ENCODE data around the gene STAT5B.
A peak's percentile ranks its signal among the peaks of the same experiment; 100 is the strongest.
"Not testable (repeated sequence)": the region's sequence is repeated elsewhere in the genome, so short reads cannot be mapped to it uniquely, and the experiment has no call there.

The STAT5B gene

GRCh38 chr17:42191275-42191608 lies 84.9 kb downstream of the STAT5B start:
- DNase-seq, result no peak

GRCh38 chr17:42190491-42191274 lies 85.5 kb downstream of the STAT5B start:
- no peak for DNase-seq

- DNase-seq, result no peak
Observed at GRCh38 chr17:42189651-42189965, 86.6 kb downstream of the STAT5B start.

- no peak for DNase-seq
Observed at GRCh38 chr17:42188749-42189650, 87.2 kb downstream of the STAT5B start.

- no peak for DNase-seq
Observed at GRCh38 chr17:42187833-42188232, 88.4 kb downstream of the STAT5B start.

GRCh38 chr17:42186191-42186590 lies 90.0 kb downstream of the STAT5B start:
- not testable (repeated sequence) for DNase-seq

- DNase-seq, result no peak
Observed at GRCh38 chr17:42185621-42185930, 90.6 kb downstream of the STAT5B start.

- DNase-seq, result no peak
Observed at GRCh38 chr17:42184713-42185620, 91.2 kb downstream of the STAT5B start, which contains the start of gene HCRT. Gene HCRT (minus strand): TSS chr17:42185452. CDS start chr17:42185365, 87 bp downstream.

GRCh38 chr17:42183741-42184711 lies 92.2 kb downstream of the STAT5B start:
- DNase-seq, result peak; percentile 89

GRCh38 chr17:42182927-42183734 lies 93.1 kb downstream of the STAT5B start:
- no peak for DNase-seq

GRCh38 chr17:42181851-42182207 lies 94.4 kb downstream of the STAT5B start:
- no peak for DNase-seq

GRCh38 chr17:42180922-42181850 lies 95.0 kb downstream of the STAT5B start, which contains the start of gene KCNH4:
Gene KCNH4 (minus strand): TSS chr17:42181142. CDS start chr17:42180945, 197 bp downstream.
- DNase-seq, result peak; percentile 92

GRCh38 chr17:42180411-42180921 lies 95.7 kb downstream of the STAT5B start:
- no peak for DNase-seq

- no peak for DNase-seq
Observed at GRCh38 chr17:42179911-42180410, 96.2 kb downstream of the STAT5B start.

- no peak for DNase-seq
Observed at GRCh38 chr17:42179335-42179734, 96.9 kb downstream of the STAT5B start.

GRCh38 chr17:42178817-42179216 lies 97.4 kb downstream of the STAT5B start:
- peak; percentile 35 for DNase-seq

- DNase-seq, result no peak
Observed at GRCh38 chr17:42177684-42178083, 98.5 kb downstream of the STAT5B start.

GRCh38 chr17:42174126-42174783 lies 101.9 kb downstream of the STAT5B start:
- no peak for DNase-seq

- no peak for DNase-seq
Observed at GRCh38 chr17:42171831-42172230, 104.4 kb downstream of the STAT5B start.
